IPS-NIHi7 (cell line): ENCODE results near the gene ADGRL3.
A peak's percentile ranks its signal among the peaks of the same experiment; 100 is the strongest.

Source experiments
- DNase-seq: peaks from one replicate; pipeline ENCODE4 v3.0.0; 2012; ENCODE audit warnings: mixed read lengths; ENCODE audit errors: extremely low spot score

Gene ADGRL3

GRCh38 chr4:61277785-61278760 is 77.9 kb downstream of the ADGRL3 start:
- no peak for DNase-seq

- DNase-seq = no peak
Measured at GRCh38 chr4:61292322-61292721, 92.2 kb downstream of the ADGRL3 start.

GRCh38 chr4:61293707-61294400 is 93.7 kb downstream of the ADGRL3 start:
- no peak for DNase-seq

- DNase-seq = no peak
Measured at GRCh38 chr4:61294936-61295335, 94.8 kb downstream of the ADGRL3 start.

- no peak for DNase-seq
Measured at GRCh38 chr4:61296144-61296543, 96.0 kb downstream of the ADGRL3 start.

GRCh38 chr4:61298178-61298740 is 98.1 kb downstream of the ADGRL3 start:
- DNase-seq = no peak

- DNase-seq = no peak
Measured at GRCh38 chr4:61299316-61299715, 99.2 kb downstream of the ADGRL3 start.

GRCh38 chr4:61300266-61300844 is 100.2 kb downstream of the ADGRL3 start:
- DNase-seq = no peak

GRCh38 chr4:61301271-61301670 is 101.1 kb downstream of the ADGRL3 start:
- DNase-seq = no peak

GRCh38 chr4:61308033-61308432 is 107.9 kb downstream of the ADGRL3 start:
- DNase-seq = no peak

GRCh38 chr4:61309616-61310015 is 109.5 kb downstream of the ADGRL3 start:
- DNase-seq = no peak

GRCh38 chr4:61312526-61312925 is 112.4 kb downstream of the ADGRL3 start:
- no peak for DNase-seq

- DNase-seq = no peak
Measured at GRCh38 chr4:61318431-61318830, 118.3 kb downstream of the ADGRL3 start.

- DNase-seq = no peak
Measured at GRCh38 chr4:61319156-61319555, 119.0 kb downstream of the ADGRL3 start.

- DNase-seq = no peak
Measured at GRCh38 chr4:61320154-61320553, 120.0 kb downstream of the ADGRL3 start.

- no peak for DNase-seq
Measured at GRCh38 chr4:61320631-61321030, 120.5 kb downstream of the ADGRL3 start.

- no peak for DNase-seq
Measured at GRCh38 chr4:61332693-61333092, 132.6 kb downstream of the ADGRL3 start.

- DNase-seq = no peak
Measured at GRCh38 chr4:61333490-61333889, 133.4 kb downstream of the ADGRL3 start.

GRCh38 chr4:61335241-61335763 is 135.2 kb downstream of the ADGRL3 start:
- DNase-seq = no peak

GRCh38 chr4:61336488-61336887 is 136.4 kb downstream of the ADGRL3 start:
- DNase-seq = peak; percentile 12

- DNase-seq = peak; percentile 22
Measured at GRCh38 chr4:61336916-61337315, 136.8 kb downstream of the ADGRL3 start.

- no peak for DNase-seq
Measured at GRCh38 chr4:61342061-61342460, 141.9 kb downstream of the ADGRL3 start.
